H1 (cell line): ENCODE measurements around the gene CDKN2B-AS1. TPM values are rescaled to one million over a fixed set of nuclear protein-coding genes. Genes with fewer than 3 reads are reported as not detected.
A peak's percentile ranks its signal among the peaks of the same experiment; 100 is the strongest.

ENCODE experiments used
- CTCF ChIA-PET: fragments of 300-600 bp; sonication (Branson Sonifier 250); formaldehyde crosslinking; loops from one replicate; lab custom pipeline; 2021; ENCODE audit not compliant: partially characterized antibody; lab: Charles Lee
- POLR2A ChIA-PET: fragments of 300-600 bp; sonication (Branson Sonifier 250); formaldehyde crosslinking; loops from one replicate; lab custom pipeline; 2021; ENCODE audit warnings: inconsistent platforms; ENCODE audit not compliant: partially characterized antibody; lab: Charles Lee
- DNase-seq, 2 experiments: peaks; one replicate each; pipeline versions ENCODE4 v3.0.0 to v3.0.0-alpha.2; 2010 to 2022; ENCODE audit warnings: low spot score in 2 of 2, low read depth in 1 of 2, mixed read lengths in 1 of 2
- FAIRE-seq: peaks from 2 replicates; lab custom pipeline; 2011; peaks lifted over from hg19 to GRCh38; lab: Jason Lieb, UNC
- H2AFZ ChIP-seq: 2 replicates; pipeline ENCODE4 v1.8.1; 2012; ENCODE audit warnings: low read length, inconsistent platforms
- H2AK5ac ChIP-seq: 2 replicates; pipeline ENCODE4 v1.6.1; 2013; ENCODE audit warnings: low read depth, low read length
- H2BK120ac ChIP-seq: replicated peaks from 2 replicates; pipeline ENCODE3; 2013; ENCODE audit warnings: low read depth, low read length, inconsistent platforms
- H2BK12ac ChIP-seq: 2 replicates; pipeline ENCODE4 v1.6.1; 2013; ENCODE audit warnings: low read depth, low read length
- H2BK15ac ChIP-seq: 2 replicates; pipeline ENCODE4 v1.6.1; 2013; ENCODE audit warnings: low read length
- H2BK20ac ChIP-seq: 2 replicates; pipeline ENCODE4 v1.6.1; 2013; ENCODE audit warnings: low read length
- H2BK5ac ChIP-seq: 2 replicates; pipeline ENCODE4 v1.6.1; 2013; ENCODE audit warnings: low read depth, low read length
- H3K14ac ChIP-seq: 2 replicates; pipeline ENCODE4 v1.6.1; 2013; ENCODE audit warnings: inconsistent platforms; ENCODE audit not compliant: insufficient read length
- H3K18ac ChIP-seq: 2 replicates; pipeline ENCODE4 v1.6.1; 2013; ENCODE audit warnings: low read length; ENCODE audit errors: extremely low read depth
- H3K23ac ChIP-seq: 2 replicates; pipeline ENCODE4 v1.6.1; 2013; ENCODE audit warnings: inconsistent platforms; ENCODE audit not compliant: insufficient read length
- H3K23me2 ChIP-seq: 2 replicates; pipeline ENCODE4 v1.6.1; 2013; ENCODE audit warnings: low read depth, low read length
- H3K27ac ChIP-seq: 2 replicates; pipeline ENCODE4 v1.6.1; 2011; ENCODE audit warnings: low read depth, low read length, inconsistent platforms
- H3K27me3 ChIP-seq, 4 experiments: replicated peaks in 1 of 4; 1 replicate in 1 of 4; 2 replicates in 3 of 4; pipeline versions ENCODE4 v1.6.1 to v1.8.1; 2011 to 2013; ENCODE audit warnings: low read length in 3 of 4, mild to moderate bottlenecking in 3 of 4, inconsistent platforms in 2 of 4, mixed read lengths in 2 of 4, moderate library complexity in 1 of 4; ENCODE audit not compliant: control insufficient read depth in 3 of 4, insufficient read depth in 3 of 4; ENCODE audit errors: extremely low read depth in 1 of 4
- H3K36me3 ChIP-seq, 4 experiments: 2 replicates each; pipeline versions ENCODE4 v1.6.1 to v1.8.1; 2011 to 2013; ENCODE audit warnings: mild to moderate bottlenecking in 4 of 4, low read length in 3 of 4, moderate library complexity in 2 of 4, control low read depth in 1 of 4, inconsistent platforms in 1 of 4; ENCODE audit not compliant: insufficient read depth in 4 of 4, control insufficient read depth in 2 of 4
- H3K4ac ChIP-seq: replicated peaks from 2 replicates; pipeline ENCODE3; 2013; ENCODE audit warnings: low read length, low read depth, mixed read lengths, inconsistent platforms; ENCODE audit not compliant: insufficient read length
- H3K4me1 ChIP-seq, 4 experiments: replicated peaks in 1 of 4; 1 replicate in 1 of 4; 2 replicates in 3 of 4; pipeline versions ENCODE4 v1.6.1 to v1.8.1; 2011 to 2013; ENCODE audit warnings: low read length in 3 of 4, inconsistent platforms in 2 of 4, mixed read lengths in 1 of 4; ENCODE audit not compliant: insufficient read depth in 4 of 4, control insufficient read depth in 3 of 4
- H3K4me2 ChIP-seq, 2 experiments: 2 replicates each; pipeline versions ENCODE4 v1.6.1 to v1.8.1; 2011 to 2013; ENCODE audit warnings: low read depth in 2 of 2, low read length in 2 of 2, control low read depth in 1 of 2, inconsistent platforms in 1 of 2, mild to moderate bottlenecking in 1 of 2; ENCODE audit not compliant: insufficient read depth in 1 of 2
- H3K4me3 ChIP-seq, 4 experiments: fragments of 200-600, 300-600 bp in 1 of 4; sonication (generic), shearing (Covaris generic), sonication (Bioruptor Twin) in 1 of 4; 2 replicates each; pipeline versions ENCODE4 v1.5.1 to v1.8.1; 2011 to 2016; ENCODE audit warnings: low read length in 4 of 4, low read depth in 3 of 4, control low read depth in 2 of 4, inconsistent platforms in 2 of 4, mild to moderate bottlenecking in 2 of 4, mixed read lengths in 1 of 4, moderate library complexity in 1 of 4; ENCODE audit not compliant: insufficient read depth in 2 of 4; ENCODE audit errors: extremely low read depth in 1 of 4
- H3K56ac ChIP-seq: replicated peaks from 2 replicates; pipeline ENCODE3; 2013; ENCODE audit warnings: low read depth, mild to moderate bottlenecking, mixed read lengths, low read length, inconsistent platforms; ENCODE audit not compliant: insufficient read length
- H3K79me1 ChIP-seq: 2 replicates; pipeline ENCODE4 v1.6.1; 2013; ENCODE audit warnings: low read depth, low read length, control low read depth
- H3K79me2 ChIP-seq, 2 experiments: 2 replicates each; pipeline versions ENCODE4 v1.6.1 to v1.8.1; 2012 to 2013; ENCODE audit warnings: low read length in 2 of 2, mild to moderate bottlenecking in 2 of 2, inconsistent platforms in 1 of 2; ENCODE audit not compliant: insufficient read depth in 2 of 2, control insufficient read depth in 1 of 2
- H3K9ac ChIP-seq, 4 experiments: replicated peaks in 1 of 4; 1 replicate in 1 of 4; 2 replicates in 3 of 4; pipeline versions ENCODE4 v1.6.1 to v1.8.1; 2011 to 2013; ENCODE audit warnings: low read depth in 3 of 4, low read length in 3 of 4, control low read depth in 2 of 4, mild to moderate bottlenecking in 2 of 4, moderate library complexity in 2 of 4, inconsistent platforms in 1 of 4; ENCODE audit errors: extremely low read depth in 1 of 4
- H3K9me3 ChIP-seq, 2 experiments: 2 replicates each; pipeline versions ENCODE4 v1.6.1 to v1.8.1; 2012 to 2013; ENCODE audit warnings: mild to moderate bottlenecking in 2 of 2, moderate library complexity in 2 of 2, control low read depth in 1 of 2, inconsistent platforms in 1 of 2, low read depth in 1 of 2, low read length in 1 of 2, mixed read lengths in 1 of 2; ENCODE audit not compliant: insufficient read depth in 2 of 2
- H4K20me1 ChIP-seq, 2 experiments: replicated peaks in 1 of 2; 2 replicates each; pipeline versions ENCODE3 to v1.8.1; 2011 to 2013; ENCODE audit warnings: inconsistent platforms in 2 of 2, low read length in 2 of 2, mild to moderate bottlenecking in 1 of 2; ENCODE audit not compliant: insufficient read depth in 2 of 2, control insufficient read depth in 1 of 2
- H4K5ac ChIP-seq: 2 replicates; pipeline ENCODE4 v1.6.1; 2013; ENCODE audit warnings: low read length, low read depth, mixed read lengths, inconsistent platforms; ENCODE audit not compliant: insufficient read length
- H4K8ac ChIP-seq: 2 replicates; pipeline ENCODE4 v1.8.0; 2013; ENCODE audit warnings: mild to moderate bottlenecking, moderate library complexity, low read length, inconsistent platforms; ENCODE audit not compliant: insufficient read depth; ENCODE audit errors: extremely low read depth
- H4K91ac ChIP-seq: replicated peaks from 2 replicates; pipeline ENCODE3; 2013; ENCODE audit warnings: low read length, mixed read lengths, inconsistent platforms; ENCODE audit not compliant: insufficient read length
- ASH2L ChIP-seq: fragments of 200-600, 300-600 bp; sonication (generic); IDR thresholded peaks from one replicate; pipeline ENCODE4 v1.7.1; 2017; ENCODE audit warnings: low read length
- BCL11A ChIP-seq, 2 experiments: IDR thresholded peaks; one replicate each; pipeline ENCODE4 v1.6.1; 2011; ENCODE audit warnings: low read depth in 2 of 2, low read length in 2 of 2, mild to moderate bottlenecking in 2 of 2
- CBX8 ChIP-seq: fragments of 300-800, 300-1000 bp; sonication (generic); IDR thresholded peaks from 2 replicates; pipeline ENCODE4 v1.7.1; 2016; ENCODE audit warnings: low read depth, low read length, borderline replicate concordance
- CREB1 ChIP-seq: IDR thresholded peaks from 2 replicates; pipeline ENCODE4 v1.6.1; 2012; ENCODE audit warnings: inconsistent platforms
- EP300 ChIP-seq, 2 experiments: IDR thresholded peaks; 1 replicate in 1 of 2; 2 replicates in 1 of 2; pipeline ENCODE4 v1.6.1; 2011 to 2012; ENCODE audit warnings: low read depth in 2 of 2, low read length in 2 of 2, mild to moderate bottlenecking in 2 of 2, borderline replicate concordance in 1 of 2, inconsistent platforms in 1 of 2, moderate library complexity in 1 of 2
- HDAC6 ChIP-seq: IDR thresholded peaks from one replicate; pipeline ENCODE4 v1.7.1; 2012; ENCODE audit warnings: low read depth, mild to moderate bottlenecking, inconsistent platforms, low read length, moderate library complexity
- NRF1 ChIP-seq: IDR thresholded peaks from 2 replicates; pipeline ENCODE4 v1.6.1; 2011; ENCODE audit warnings: mild to moderate bottlenecking, low read depth, low read length, improper control_type of control experiment
- POLR2A ChIP-seq, 2 experiments: IDR thresholded peaks; 1 replicate in 1 of 2; 2 replicates in 1 of 2; pipeline ENCODE4 v1.6.1; 2011; ENCODE audit warnings: low read depth in 2 of 2, low read length in 2 of 2, mild to moderate bottlenecking in 2 of 2; ENCODE audit errors: control extremely low read depth in 1 of 2
- RNF2 ChIP-seq: fragments of 200-900, 300-1000 bp; sonication (generic); IDR thresholded peaks from 2 replicates; pipeline ENCODE4 v1.7.1; 2016; ENCODE audit warnings: borderline replicate concordance, low read depth, mild to moderate bottlenecking, antibody characterized with exemption, low read length; ENCODE audit not compliant: poor library complexity, severe bottlenecking; ENCODE audit errors: missing control alignments
- RXRA ChIP-seq: IDR thresholded peaks from 2 replicates; pipeline ENCODE4 v1.6.1; 2011; ENCODE audit warnings: low read depth, mild to moderate bottlenecking, low read length, moderate library complexity; ENCODE audit not compliant: insufficient read depth
- SIX5 ChIP-seq: IDR thresholded peaks from 2 replicates; pipeline ENCODE4 v1.6.1; 2011; ENCODE audit warnings: mild to moderate bottlenecking, low read depth, low read length
- SP4 ChIP-seq: IDR thresholded peaks from 2 replicates; pipeline ENCODE4 v1.6.1; 2012; ENCODE audit warnings: low read length, inconsistent platforms
- TCF12 ChIP-seq: IDR thresholded peaks from 2 replicates; pipeline ENCODE4 v1.6.1; 2011; ENCODE audit warnings: low read depth, mild to moderate bottlenecking, low read length
- WGBS, 2 experiments: shearing (Covaris generic) in 1 of 2; methylation state at CpG; one replicate each; pipeline versions ENCODE4 v1.1.6 to v1.1.7; 2013 to 2015; ENCODE audit warnings: low lambda C conversion rate in 2 of 2, mixed read lengths in 2 of 2, inconsistent platforms in 1 of 2, low coverage in 1 of 2, missing lambda C conversion rate in 1 of 2; ENCODE audit not compliant: insufficient replicate concordance in 2 of 2, insufficient coverage in 1 of 2, insufficient read length in 1 of 2; ENCODE audit errors: extremely low coverage in 1 of 2, missing lambda C conversion rate in 1 of 2; 5-methylcytosine and 5-hydroxymethylcytosine counted together
- polyA plus RNA-seq, 7 experiments: library from polyadenylated mRNA; depleted of rRNA in 3 of 7; stranded (reverse) in 5 of 7; unstranded in 2 of 7; fragments of >200 nt in 5 of 7; fragments of 200-250 nt in 2 of 7; gene quantifications; 1 replicate in 5 of 7; 2 replicates in 1 of 7; 4 replicates in 1 of 7; pipeline versions ENCODE4 v1.2.1 to v1.2.3, GENCODE V29; 2011 to 2013; ENCODE audit warnings: missing spikeins in 2 of 7, mixed read lengths in 2 of 7
- total RNA-seq: library from RNA; stranded (reverse); fragmentation: NEBNext Ultra II Directional; extraction: Animal tissue kit (Norgen Biotek cat#: 25700); gene quantifications from 2 replicates; pipeline ENCODE4 v1.2.1, GENCODE V29; 2021

Gene CDKN2B-AS1
- total and polyA plus RNA-seq, 2 of the 8 experiments (the other 6 are each of a cell fraction or from before 2014, with no cell fraction given) = not detected

- Histone ChIP-seq H2AFZ (0 out of 2 replicates have a peak overlapping the region, but pooled peaks have one; percentile 43), H3K4me2 (peak overlapping the region; percentile 80 to 82), H4K91ac (no peak overlapping the region), H4K20me1 (peaks cover 0 to 10% of the 10 kb centered on the region in 2 experiments), H3K4me3 (peak overlapping the region; percentile 16 to 54 (median 30); a peak in 7 of 8 replicates), H3K23me2 (peaks cover 12% of the 10 kb centered on the region; the same call in 1 of the 2 replicates), H2BK12ac (no peak overlapping the region), H2BK15ac (no peak overlapping the region), H3K36me3 (no peaks in the 10 kb centered on the region), H3K56ac (no peak overlapping the region), H2BK120ac (no peak overlapping the region), H3K23ac (no peak overlapping the region), H3K4me1 (peaks cover 2 to 18% (median 10%) of the 10 kb centered on the region in 4 experiments; a peak in 5 of 7 replicates), H3K27ac (no peak overlapping the region), H3K18ac (no peak overlapping the region), H4K5ac (no peak overlapping the region), H2BK5ac (no peak overlapping the region), H3K9ac (no peak overlapping the region), H3K27me3 (peaks cover 44 to 80% (median 60%) of the 10 kb centered on the region in 4 experiments), H3K79me1 (no peaks in the 10 kb centered on the region), H2AK5ac (no peak overlapping the region), H4K8ac (no peak overlapping the region), H2BK20ac (no peak overlapping the region), H3K4ac (no peak overlapping the region), H3K9me3 (no peaks in the 10 kb centered on the region), H3K14ac (no peak overlapping the region), H3K79me2 (no peaks in the 10 kb centered on the region)
- DNase-seq = peak in 1 of 2 experiments; percentile 68
- WGBS, 2 experiments = 1% methylated on average over 31 of the region's 35 CpGs; no CpG with 5 or more reads in 1 of the 2 experiments
- ChIA-PET POLR2A (interaction anchor here (1.0 to 1.2 kb wide), 4 partner anchors 10 to 19 kb away, joined by 3 to 5 read pairs (median 3); no protein-coding TSS in a partner anchor), CTCF (interaction anchor here (0.6 to 6.5 kb wide), 5 partner anchors 13 to 176 kb away, joined by 3 to 46 read pairs (median 4); partner anchors contain the start of gene CDKN2B)
- peak; percentile 86 for FAIRE-seq
- TF ChIP-seq RXRA = no peak
- TF ChIP-seq BCL11A (IDR thresholded peaks at IDR 0.05; ENCODE audit: low read depth in 2 of 2, low read length in 2 of 2) = no peak
- TF ChIP-seq HDAC6 = no peak
- TF ChIP-seq TCF12 = no peak
- no peak for TF ChIP-seq SIX5
- TF ChIP-seq EP300 (IDR thresholded peaks at IDR 0.05; ENCODE audit: borderline replicate concordance in 1 of 2, low read depth in 2 of 2, low read length in 2 of 2) = no peak
- TF ChIP-seq RNF2 = peak; percentile 95
- no peak for TF ChIP-seq NRF1
- TF ChIP-seq ASH2L = peak; percentile 60
- TF ChIP-seq CREB1 = no peak
- no peak for TF ChIP-seq SP4
- TF ChIP-seq POLR2A (IDR thresholded peaks at IDR 0.05; ENCODE audit: control extremely low read depth in 1 of 2, low read depth in 2 of 2, low read length in 2 of 2) = no peak
- no peak for TF ChIP-seq CBX8
Observed at GRCh38 chr9:21989440-21990189, 5.0 kb upstream of the CDKN2B-AS1 start.
